ENCODE measurements around the gene ESRRA. TPM values are rescaled to one million over a fixed set of nuclear protein-coding genes. Genes with fewer than 3 reads are reported as not detected.

Gene ESRRA
- total RNA-seq, 3 donors from 2014 or later (not counting 1 experiment from before 2014, with no cell fraction given) = 47.1 to 51.3 (median 50.0) TPM

GRCh38 chr11:64333556-64333955 is 28.2 kb downstream of the ESRRA start:
- no peak overlapping the region for H3K4me3 ChIP-seq (ENCODE audit: low read length)
- WGBS (ENCODE audit: insufficient coverage) = 93% methylated on average over 8 of the region's 8 CpGs
- Mint-ChIP-seq H3K27ac (no peak overlapping the region), H3K36me3 (no peaks in the 10 kb centered on the region), H3K4me3 (no peak overlapping the region), H3K27me3 (ENCODE audit: low read depth in 2 of 2) (no peaks in the 10 kb centered on the region), H3K4me1 (peaks cover 18 to 34% of the 10 kb centered on the region in 2 donors), H3K9me3 (no peaks in the 10 kb centered on the region)
- no peaks in the 10 kb centered on the region for H3K27me3 ChIP-seq (ENCODE audit: control insufficient read depth, insufficient read depth, low read length)
- intact Hi-C loops (cut with micrococcal nuclease) = no loop called here
- DNase-seq = no peak
- no peak for TF ChIP-seq CTCF (IDR thresholded peaks at IDR 0.05)
- H3K4me1 ChIP-seq (ENCODE audit: control insufficient read depth, insufficient read depth, low read length) = peaks cover 40% of the 10 kb centered on the region
- peaks cover 10% of the 10 kb centered on the region for H3K36me3 ChIP-seq (ENCODE audit: control insufficient read depth, insufficient read depth, low read length)
- H3K27ac ChIP-seq (ENCODE audit: low read length) = no peak overlapping the region
- no peak for ATAC-seq
- H3K9me3 ChIP-seq (ENCODE audit: control insufficient read depth, insufficient read depth, low read length) = no peaks in the 10 kb centered on the region

- no peaks in the 10 kb centered on the region for H3K27me3 ChIP-seq (ENCODE audit: control insufficient read depth, insufficient read depth, low read length)
Measured at GRCh38 chr11:64334764-64335735, 29.7 kb downstream of the ESRRA start.

GRCh38 chr11:64337538-64338249 is 32.4 kb downstream of the ESRRA start:
- H3K27ac Mint-ChIP-seq = peak overlapping the region; percentile 96 to 98
- WGBS (ENCODE audit: insufficient coverage) = 96% methylated on average over 6 of the region's 8 CpGs
- peaks cover 51% of the 10 kb centered on the region for H3K4me1 ChIP-seq (ENCODE audit: control insufficient read depth, insufficient read depth, low read length)
- no peaks in the 10 kb centered on the region for H3K27me3 Mint-ChIP-seq (ENCODE audit: low read depth in 2 of 2)
- intact Hi-C loops (cut with micrococcal nuclease) = no loop called here
- peak overlapping the region; percentile 25 for H3K4me3 Mint-ChIP-seq
- no peaks in the 10 kb centered on the region for H3K9me3 ChIP-seq (ENCODE audit: control insufficient read depth, insufficient read depth, low read length)
- H3K4me1 Mint-ChIP-seq = peaks cover 24 to 50% of the 10 kb centered on the region in 2 donors
- no peak for TF ChIP-seq CTCF (IDR thresholded peaks at IDR 0.05)
- no peaks in the 10 kb centered on the region for H3K27me3 ChIP-seq (ENCODE audit: control insufficient read depth, insufficient read depth, low read length)
- ATAC-seq (no peak), DNase-seq (no peak)
- H3K4me3 ChIP-seq (ENCODE audit: low read length) = no peak overlapping the region
- H3K27ac ChIP-seq (ENCODE audit: low read length) = no peak overlapping the region
- peaks cover 22% of the 10 kb centered on the region for H3K36me3 ChIP-seq (ENCODE audit: control insufficient read depth, insufficient read depth, low read length)
- H3K36me3 Mint-ChIP-seq = no peaks in the 10 kb centered on the region
- H3K9me3 Mint-ChIP-seq = no peaks in the 10 kb centered on the region

More at GRCh38 chr11:64334764-64335735, 29.7 kb downstream of the ESRRA start:
- no peak for TF ChIP-seq CTCF (IDR thresholded peaks at IDR 0.05)
- H3K27ac Mint-ChIP-seq = peak overlapping the region in 1 of 2 donors; percentile 64
- H3K4me3 ChIP-seq (ENCODE audit: low read length) = no peak overlapping the region
- no peaks in the 10 kb centered on the region for H3K9me3 Mint-ChIP-seq
- H3K36me3 Mint-ChIP-seq = no peaks in the 10 kb centered on the region
- peaks cover 53% of the 10 kb centered on the region for H3K4me1 ChIP-seq (ENCODE audit: control insufficient read depth, insufficient read depth, low read length)
- no peaks in the 10 kb centered on the region for H3K27me3 Mint-ChIP-seq (ENCODE audit: low read depth in 2 of 2)
- peaks cover 10% of the 10 kb centered on the region for H3K36me3 ChIP-seq (ENCODE audit: control insufficient read depth, insufficient read depth, low read length)
- no peaks in the 10 kb centered on the region for H3K9me3 ChIP-seq (ENCODE audit: control insufficient read depth, insufficient read depth, low read length)
- peaks cover 30 to 45% of the 10 kb centered on the region in 2 donors for H3K4me1 Mint-ChIP-seq
- ATAC-seq (no peak), DNase-seq (no peak)
- no peak overlapping the region for H3K27ac ChIP-seq (ENCODE audit: low read length)
- no peak overlapping the region for H3K4me3 Mint-ChIP-seq
- intact Hi-C loops (cut with micrococcal nuclease) = no loop called here
- 55% methylated on average over 7 of the region's 13 CpGs for WGBS (ENCODE audit: insufficient coverage)
